IPS-18a (cell line): Measurements from ENCODE around the gene LYPD6.

Experiments
- H3K27ac ChIP-seq: one replicate; pipeline ENCODE4 v1.5.1; 2013; ENCODE audit warnings: low read length
- H3K27me3 ChIP-seq: one replicate; pipeline ENCODE4 v1.6.1; 2013; ENCODE audit warnings: mild to moderate bottlenecking, low read length; ENCODE audit not compliant: control insufficient read depth, insufficient read depth
- H3K36me3 ChIP-seq: one replicate; pipeline ENCODE4 v1.6.1; 2013; ENCODE audit warnings: low read depth, low read length; ENCODE audit not compliant: control insufficient read depth
- H3K4me1 ChIP-seq: one replicate; pipeline ENCODE4 v1.6.1; 2013; ENCODE audit warnings: low read depth, low read length; ENCODE audit not compliant: control insufficient read depth
- H3K4me3 ChIP-seq: one replicate; pipeline ENCODE4 v1.5.1; 2013; ENCODE audit warnings: low read length
- H3K9ac ChIP-seq: one replicate; pipeline ENCODE4 v1.6.1; 2013; ENCODE audit warnings: mild to moderate bottlenecking, low read length, moderate library complexity
- H3K9me3 ChIP-seq: one replicate; pipeline ENCODE4 v1.6.1; 2013; ENCODE audit warnings: low read depth, low read length; ENCODE audit not compliant: control insufficient read depth

Gene LYPD6

GRCh38 chr2:149410701-149411484 lies 80.5 kb downstream of the LYPD6 start:
- no peak overlapping the region for H3K27ac ChIP-seq

GRCh38 chr2:149413487-149413886 lies 83.1 kb downstream of the LYPD6 start:
- H3K27ac ChIP-seq, result no peak overlapping the region
- H3K4me3 ChIP-seq, result no peak overlapping the region
- H3K9ac ChIP-seq, result no peak overlapping the region
- no peaks in the 10 kb centered on the region for H3K9me3 ChIP-seq
- H3K4me1 ChIP-seq, result peaks cover 15% of the 10 kb centered on the region
- no peaks in the 10 kb centered on the region for H3K27me3 ChIP-seq
- H3K36me3 ChIP-seq, result no peaks in the 10 kb centered on the region

More at GRCh38 chr2:149410701-149411484, 80.5 kb downstream of the LYPD6 start:
- Histone ChIP-seq H3K36me3 (no peaks in the 10 kb centered on the region), H3K4me3 (no peak overlapping the region), H3K9me3 (no peaks in the 10 kb centered on the region), H3K27me3 (no peaks in the 10 kb centered on the region), H3K4me1 (no peaks in the 10 kb centered on the region), H3K9ac (no peak overlapping the region)

- peaks cover 21% of the 10 kb centered on the region for H3K4me1 ChIP-seq
- H3K27ac ChIP-seq, result no peak overlapping the region
- no peak overlapping the region for H3K9ac ChIP-seq
- H3K27me3 ChIP-seq, result no peaks in the 10 kb centered on the region
- H3K4me3 ChIP-seq, result no peak overlapping the region
- no peaks in the 10 kb centered on the region for H3K9me3 ChIP-seq
- H3K36me3 ChIP-seq, result no peaks in the 10 kb centered on the region
Observed at GRCh38 chr2:149415086-149415485, 84.7 kb downstream of the LYPD6 start.

GRCh38 chr2:149418065-149418464 lies 87.7 kb downstream of the LYPD6 start:
- H3K36me3 ChIP-seq, result no peaks in the 10 kb centered on the region
- H3K4me1 ChIP-seq, result peaks cover 21% of the 10 kb centered on the region
- no peaks in the 10 kb centered on the region for H3K27me3 ChIP-seq
- H3K9ac ChIP-seq, result peak overlapping the region; percentile 2
- H3K4me3 ChIP-seq, result no peak overlapping the region
- no peaks in the 10 kb centered on the region for H3K9me3 ChIP-seq
- peak overlapping the region; percentile 61 for H3K27ac ChIP-seq

- H3K9me3 ChIP-seq, result no peaks in the 10 kb centered on the region
- no peak overlapping the region for H3K9ac ChIP-seq
- H3K4me1 ChIP-seq, result peaks cover 21% of the 10 kb centered on the region
- H3K36me3 ChIP-seq, result no peaks in the 10 kb centered on the region
- H3K4me3 ChIP-seq, result no peak overlapping the region
- H3K27ac ChIP-seq, result no peak overlapping the region
- no peaks in the 10 kb centered on the region for H3K27me3 ChIP-seq
Observed at GRCh38 chr2:149420053-149420963, 89.9 kb downstream of the LYPD6 start.

- Histone ChIP-seq H3K27ac (no peak overlapping the region), H3K4me3 (no peak overlapping the region), H3K9ac (no peak overlapping the region), H3K27me3 (no peaks in the 10 kb centered on the region), H3K9me3 (no peaks in the 10 kb centered on the region), H3K4me1 (peaks cover 21% of the 10 kb centered on the region), H3K36me3 (no peaks in the 10 kb centered on the region)
Observed at GRCh38 chr2:149421791-149422190, 91.4 kb downstream of the LYPD6 start.

GRCh38 chr2:149422337-149422990 lies 92.1 kb downstream of the LYPD6 start:
- Histone ChIP-seq H3K9ac (no peak overlapping the region), H3K27ac (no peak overlapping the region), H3K36me3 (no peaks in the 10 kb centered on the region), H3K9me3 (no peaks in the 10 kb centered on the region), H3K4me3 (no peak overlapping the region), H3K27me3 (no peaks in the 10 kb centered on the region), H3K4me1 (peaks cover 16% of the 10 kb centered on the region)

GRCh38 chr2:149422991-149423338 lies 92.6 kb downstream of the LYPD6 start:
- Histone ChIP-seq H3K4me3 (no peak overlapping the region), H3K9ac (no peak overlapping the region), H3K36me3 (no peaks in the 10 kb centered on the region), H3K9me3 (no peaks in the 10 kb centered on the region), H3K27ac (no peak overlapping the region), H3K4me1 (peaks cover 11% of the 10 kb centered on the region), H3K27me3 (no peaks in the 10 kb centered on the region)

GRCh38 chr2:149423630-149424029 lies 93.2 kb downstream of the LYPD6 start:
- no peaks in the 10 kb centered on the region for H3K27me3 ChIP-seq
- no peaks in the 10 kb centered on the region for H3K9me3 ChIP-seq
- peaks cover 5% of the 10 kb centered on the region for H3K4me1 ChIP-seq
- H3K4me3 ChIP-seq, result no peak overlapping the region
- no peak overlapping the region for H3K9ac ChIP-seq
- H3K27ac ChIP-seq, result no peak overlapping the region
- H3K36me3 ChIP-seq, result no peaks in the 10 kb centered on the region

- H3K9ac ChIP-seq, result no peak overlapping the region
- H3K9me3 ChIP-seq, result no peaks in the 10 kb centered on the region
- H3K27me3 ChIP-seq, result no peaks in the 10 kb centered on the region
- H3K36me3 ChIP-seq, result no peaks in the 10 kb centered on the region
- no peaks in the 10 kb centered on the region for H3K4me1 ChIP-seq
- H3K27ac ChIP-seq, result no peak overlapping the region
- H3K4me3 ChIP-seq, result no peak overlapping the region
Observed at GRCh38 chr2:149427387-149427786, 97.0 kb downstream of the LYPD6 start.

- Histone ChIP-seq H3K27me3 (no peaks in the 10 kb centered on the region), H3K9ac (no peak overlapping the region), H3K9me3 (no peaks in the 10 kb centered on the region), H3K36me3 (no peaks in the 10 kb centered on the region), H3K4me1 (no peaks in the 10 kb centered on the region), H3K4me3 (no peak overlapping the region), H3K27ac (no peak overlapping the region)
Observed at GRCh38 chr2:149428783-149429182, 98.4 kb downstream of the LYPD6 start.
